Measurements from ENCODE around the gene UBXN6. TPM values are rescaled to one million over a fixed set of nuclear protein-coding genes. Genes with fewer than 3 reads are reported as not detected.

UBXN6 gene
- total and polyA plus RNA-seq, 2 experiments from 2014 or later: 19.1 to 21.6 TPM

DNA sequence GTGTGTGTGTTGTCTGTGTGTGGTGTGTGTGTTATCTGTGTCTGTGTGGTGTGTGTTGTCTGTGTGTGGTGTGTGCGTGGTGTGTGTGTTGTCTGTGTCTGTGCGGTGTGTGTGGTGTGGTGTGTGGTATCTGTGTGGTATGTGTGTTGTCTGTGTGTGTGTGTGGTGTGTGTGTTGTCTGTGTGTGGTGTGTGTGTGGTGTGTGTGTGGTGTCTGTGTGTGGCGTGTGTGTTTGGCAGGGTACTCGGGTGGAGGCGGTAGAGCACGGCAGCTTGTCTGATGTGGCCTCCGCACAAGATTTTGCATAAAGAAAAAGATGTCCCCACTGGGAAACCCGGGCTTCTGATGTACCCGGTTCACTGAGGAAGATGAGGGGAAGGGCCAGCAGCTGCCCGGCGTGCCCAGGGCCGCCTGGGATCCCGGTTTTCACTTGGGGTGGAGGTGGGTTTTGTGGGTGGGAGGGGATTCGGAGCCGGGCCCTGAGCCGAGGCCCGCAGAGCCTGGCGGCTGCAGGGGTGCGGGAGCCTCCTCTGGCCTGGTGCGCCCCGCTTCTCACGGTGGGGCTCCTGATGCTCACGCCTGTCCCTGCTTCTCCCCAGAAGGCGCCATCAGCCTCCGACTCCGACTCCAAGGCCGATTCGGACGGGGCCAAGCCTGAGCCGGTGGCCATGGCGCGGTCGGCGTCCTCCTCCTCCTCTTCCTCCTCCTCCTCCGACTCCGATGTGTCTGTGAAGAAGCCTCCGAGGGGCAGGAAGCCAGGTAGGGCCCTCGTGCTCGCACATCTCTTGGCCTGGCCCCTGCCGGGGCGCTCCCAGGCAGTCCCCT lies 35.7 kb upstream of the UBXN6 start:
- no peak overlapping the region for H3K27ac Mint-ChIP-seq
- Histone ChIP-seq H3K79me2 (replicated peaks; ENCODE audit: insufficient read depth) (no peaks in the 10 kb centered on the region), H3K4me1 (ENCODE audit: insufficient read depth) (no peaks in the 10 kb centered on the region), H3K27me3 (ENCODE audit: insufficient read depth) (no peaks in the 10 kb centered on the region), H3K4me2 (no peak overlapping the region), H2AFZ (no peak overlapping the region), H3K36me3 (ENCODE audit: insufficient read depth) (peaks cover 21% of the 10 kb centered on the region; the same call in 1 of the 2 replicates), H4K20me1 (replicated peaks; ENCODE audit: insufficient read depth) (no peaks in the 10 kb centered on the region; the same call in 1 of the 2 replicates), H3F3A (replicated peaks; ENCODE audit: low read depth) (0 out of 2 replicates have a peak, but pooled peaks cover 9% of the 10 kb centered on the region), H3K4me3 (no peak overlapping the region), H3K9me2 (ENCODE audit: insufficient read depth) (no peaks in the 10 kb centered on the region), H3K27ac (ENCODE audit: low read depth) (no peak overlapping the region)
- peaks cover 37% of the 10 kb centered on the region for H3K36me3 Mint-ChIP-seq (ENCODE audit: low read depth)
- TF ChIP-seq STAT1 (IDR thresholded peaks at IDR 0.05; ENCODE audit: unreplicated experiment): no peak
- TF ChIP-seq, protein P1, sequence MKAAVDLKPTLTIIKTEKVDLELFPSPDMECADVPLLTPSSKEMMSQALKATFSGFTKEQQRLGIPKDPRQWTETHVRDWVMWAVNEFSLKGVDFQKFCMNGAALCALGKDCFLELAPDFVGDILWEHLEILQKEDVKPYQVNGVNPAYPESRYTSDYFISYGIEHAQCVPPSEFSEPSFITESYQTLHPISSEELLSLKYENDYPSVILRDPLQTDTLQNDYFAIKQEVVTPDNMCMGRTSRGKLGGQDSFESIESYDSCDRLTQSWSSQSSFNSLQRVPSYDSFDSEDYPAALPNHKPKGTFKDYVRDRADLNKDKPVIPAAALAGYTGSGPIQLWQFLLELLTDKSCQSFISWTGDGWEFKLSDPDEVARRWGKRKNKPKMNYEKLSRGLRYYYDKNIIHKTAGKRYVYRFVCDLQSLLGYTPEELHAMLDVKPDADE (IDR thresholded peaks at IDR 0.05): no peak
- TF ChIP-seq, protein P2, sequence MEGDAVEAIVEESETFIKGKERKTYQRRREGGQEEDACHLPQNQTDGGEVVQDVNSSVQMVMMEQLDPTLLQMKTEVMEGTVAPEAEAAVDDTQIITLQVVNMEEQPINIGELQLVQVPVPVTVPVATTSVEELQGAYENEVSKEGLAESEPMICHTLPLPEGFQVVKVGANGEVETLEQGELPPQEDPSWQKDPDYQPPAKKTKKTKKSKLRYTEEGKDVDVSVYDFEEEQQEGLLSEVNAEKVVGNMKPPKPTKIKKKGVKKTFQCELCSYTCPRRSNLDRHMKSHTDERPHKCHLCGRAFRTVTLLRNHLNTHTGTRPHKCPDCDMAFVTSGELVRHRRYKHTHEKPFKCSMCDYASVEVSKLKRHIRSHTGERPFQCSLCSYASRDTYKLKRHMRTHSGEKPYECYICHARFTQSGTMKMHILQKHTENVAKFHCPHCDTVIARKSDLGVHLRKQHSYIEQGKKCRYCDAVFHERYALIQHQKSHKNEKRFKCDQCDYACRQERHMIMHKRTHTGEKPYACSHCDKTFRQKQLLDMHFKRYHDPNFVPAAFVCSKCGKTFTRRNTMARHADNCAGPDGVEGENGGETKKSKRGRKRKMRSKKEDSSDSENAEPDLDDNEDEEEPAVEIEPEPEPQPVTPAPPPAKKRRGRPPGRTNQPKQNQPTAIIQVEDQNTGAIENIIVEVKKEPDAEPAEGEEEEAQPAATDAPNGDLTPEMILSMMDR (conservative IDR thresholded peaks at IDR 0.05; ENCODE audit: low read depth in 2 of 2): no peak
- no peak for TF ChIP-seq EZH2phosphoT487 (IDR thresholded peaks at IDR 0.05; ENCODE audit: unreplicated experiment)
- TF ChIP-seq EZH2 (IDR thresholded peaks at IDR 0.05; ENCODE audit: low read depth, unreplicated experiment): no peak
- no peaks in the 10 kb centered on the region for H3K4me1 Mint-ChIP-seq
- no peak overlapping the region for H3K4me3 Mint-ChIP-seq
- H3K27me3 Mint-ChIP-seq (ENCODE audit: insufficient read depth, low read depth, poor library complexity): no peaks in the 10 kb centered on the region
- DNase-seq (ENCODE audit: low spot score) (no peak), ATAC-seq (no peak)
- H3K9me3 Mint-ChIP-seq: no peaks in the 10 kb centered on the region

DNA sequence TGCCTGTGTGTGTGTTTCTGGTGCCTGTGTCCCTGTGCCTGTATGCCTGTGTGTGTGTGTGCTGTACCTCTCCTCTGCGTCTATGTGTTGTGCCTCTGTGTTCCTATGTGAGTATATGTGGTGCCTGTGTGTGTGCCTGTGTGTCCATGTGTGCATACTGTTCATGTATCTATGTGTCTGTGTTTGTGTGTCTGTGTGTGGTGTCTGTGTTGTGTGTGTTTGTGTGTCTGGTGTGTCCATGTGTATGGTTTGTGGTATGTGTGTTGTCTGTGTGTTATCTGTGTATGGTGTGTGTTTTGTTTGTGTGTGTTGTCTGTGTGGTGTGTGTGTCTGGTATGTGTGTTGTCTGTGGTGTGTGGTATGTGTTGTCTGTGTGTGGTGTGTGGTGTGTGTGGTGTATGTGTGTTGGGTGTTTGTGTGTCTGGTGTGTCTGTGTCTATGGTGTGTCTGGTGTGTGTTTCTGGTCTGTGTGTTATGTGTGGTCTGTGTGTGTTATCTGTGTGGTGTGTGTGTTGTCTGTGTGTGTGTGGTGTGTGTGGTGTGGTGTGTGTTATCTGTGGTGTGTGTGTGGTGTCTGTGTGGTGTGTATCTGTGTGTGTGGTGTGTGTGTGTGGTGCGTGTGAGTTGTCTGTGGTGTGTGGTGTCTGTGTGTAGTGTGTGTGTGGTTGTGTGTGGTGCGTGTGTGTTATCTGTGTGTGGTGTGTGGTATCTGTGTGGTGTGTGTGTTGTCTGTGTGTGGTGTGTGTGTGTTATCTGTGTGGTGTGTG lies 34.9 kb upstream of the UBXN6 start:
- Histone ChIP-seq H2AFZ (no peak overlapping the region), H3K4me3 (no peak overlapping the region), H3K79me2 (replicated peaks; ENCODE audit: insufficient read depth) (no peaks in the 10 kb centered on the region), H3K27ac (ENCODE audit: low read depth) (no peak overlapping the region), H3K27me3 (ENCODE audit: insufficient read depth) (no peaks in the 10 kb centered on the region), H3K36me3 (ENCODE audit: insufficient read depth) (peaks cover 21% of the 10 kb centered on the region; the same call in 1 of the 2 replicates), H4K20me1 (replicated peaks; ENCODE audit: insufficient read depth) (no peaks in the 10 kb centered on the region; the same call in 1 of the 2 replicates), H3K4me2 (no peak overlapping the region), H3K4me1 (ENCODE audit: insufficient read depth) (no peaks in the 10 kb centered on the region), H3F3A (replicated peaks; ENCODE audit: low read depth) (0 out of 2 replicates have a peak, but pooled peaks cover 9% of the 10 kb centered on the region), H3K9me2 (ENCODE audit: insufficient read depth) (no peaks in the 10 kb centered on the region)
- Mint-ChIP-seq H3K27me3 (ENCODE audit: insufficient read depth, low read depth, poor library complexity) (no peaks in the 10 kb centered on the region), H3K9me3 (no peaks in the 10 kb centered on the region), H3K36me3 (ENCODE audit: low read depth) (peaks cover 41% of the 10 kb centered on the region), H3K4me3 (no peak overlapping the region), H3K27ac (no peak overlapping the region), H3K4me1 (no peaks in the 10 kb centered on the region)
- no peak for DNase-seq (ENCODE audit: low spot score)
- ATAC-seq: no peak
- TF ChIP-seq POLR2AphosphoS5 (IDR thresholded peaks at IDR 0.05; ENCODE audit: low read depth) (no peak), ZNF331 (CRISPR knock-in tag; IDR thresholded peaks at IDR 0.05; ENCODE audit: low read depth) (no peak), STAT1 (IDR thresholded peaks at IDR 0.05; ENCODE audit: unreplicated experiment) (no peak), EZH2 (IDR thresholded peaks at IDR 0.05; ENCODE audit: low read depth, unreplicated experiment) (no peak), CREB1 (CRISPR knock-in tag; IDR thresholded peaks at IDR 0.05; ENCODE audit: low read depth) (no peak), NANOG (IDR thresholded peaks at IDR 0.05; ENCODE audit: borderline replicate concordance) (no peak), JUNB (IDR thresholded peaks at IDR 0.05; ENCODE audit: unreplicated experiment) (no peak)
- TF ChIP-seq, protein P2 (conservative IDR thresholded peaks at IDR 0.05; ENCODE audit: low read depth in 2 of 2): no peak
- TF ChIP-seq, protein P3, sequence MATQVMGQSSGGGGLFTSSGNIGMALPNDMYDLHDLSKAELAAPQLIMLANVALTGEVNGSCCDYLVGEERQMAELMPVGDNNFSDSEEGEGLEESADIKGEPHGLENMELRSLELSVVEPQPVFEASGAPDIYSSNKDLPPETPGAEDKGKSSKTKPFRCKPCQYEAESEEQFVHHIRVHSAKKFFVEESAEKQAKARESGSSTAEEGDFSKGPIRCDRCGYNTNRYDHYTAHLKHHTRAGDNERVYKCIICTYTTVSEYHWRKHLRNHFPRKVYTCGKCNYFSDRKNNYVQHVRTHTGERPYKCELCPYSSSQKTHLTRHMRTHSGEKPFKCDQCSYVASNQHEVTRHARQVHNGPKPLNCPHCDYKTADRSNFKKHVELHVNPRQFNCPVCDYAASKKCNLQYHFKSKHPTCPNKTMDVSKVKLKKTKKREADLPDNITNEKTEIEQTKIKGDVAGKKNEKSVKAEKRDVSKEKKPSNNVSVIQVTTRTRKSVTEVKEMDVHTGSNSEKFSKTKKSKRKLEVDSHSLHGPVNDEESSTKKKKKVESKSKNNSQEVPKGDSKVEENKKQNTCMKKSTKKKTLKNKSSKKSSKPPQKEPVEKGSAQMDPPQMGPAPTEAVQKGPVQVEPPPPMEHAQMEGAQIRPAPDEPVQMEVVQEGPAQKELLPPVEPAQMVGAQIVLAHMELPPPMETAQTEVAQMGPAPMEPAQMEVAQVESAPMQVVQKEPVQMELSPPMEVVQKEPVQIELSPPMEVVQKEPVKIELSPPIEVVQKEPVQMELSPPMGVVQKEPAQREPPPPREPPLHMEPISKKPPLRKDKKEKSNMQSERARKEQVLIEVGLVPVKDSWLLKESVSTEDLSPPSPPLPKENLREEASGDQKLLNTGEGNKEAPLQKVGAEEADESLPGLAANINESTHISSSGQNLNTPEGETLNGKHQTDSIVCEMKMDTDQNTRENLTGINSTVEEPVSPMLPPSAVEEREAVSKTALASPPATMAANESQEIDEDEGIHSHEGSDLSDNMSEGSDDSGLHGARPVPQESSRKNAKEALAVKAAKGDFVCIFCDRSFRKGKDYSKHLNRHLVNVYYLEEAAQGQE (IDR thresholded peaks at IDR 0.05; ENCODE audit: unreplicated experiment): no peak
